Epithelial cell of esophagus (primary cell): ENCODE measurements around the gene SCGB3A1.

Source experiments
- DNase-seq: peaks from one replicate; pipeline ENCODE4 v3.0.0; 2010; ENCODE audit warnings: low read depth
- H3K4me3 ChIP-seq: 2 replicates; pipeline ENCODE4 v1.5.1; 2011; ENCODE audit warnings: mild to moderate bottlenecking, low read length, control low read depth
- CTCF ChIP-seq: IDR thresholded peaks from 2 replicates; pipeline ENCODE4 v1.5.1; 2011; ENCODE audit warnings: low read depth, mild to moderate bottlenecking, low read length, control low read depth, inconsistent platforms; ENCODE audit not compliant: insufficient read depth; ENCODE audit errors: missing control alignments

The SCGB3A1 gene

DNA sequence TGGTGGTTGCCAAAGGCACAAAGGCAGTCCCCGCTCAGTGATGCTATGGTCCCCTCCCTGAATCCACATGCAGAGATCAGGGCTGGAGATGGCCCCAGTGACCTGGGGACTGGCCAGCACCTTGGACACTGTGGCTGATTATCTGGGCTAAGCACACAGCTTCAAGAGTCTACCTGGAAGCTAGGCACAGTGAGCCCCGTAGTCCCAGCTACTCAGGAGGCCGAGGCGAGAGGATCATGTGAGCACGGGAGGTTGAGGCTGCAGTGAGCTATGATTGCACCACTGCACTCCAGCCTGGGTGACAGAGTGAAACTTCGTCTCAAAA lies 8.3 kb upstream of the SCGB3A1 start:
- no peak for DNase-seq
- no peak for TF ChIP-seq CTCF
- no peak overlapping the region for H3K4me3 ChIP-seq

- H3K4me3 ChIP-seq = no peak overlapping the region
- no peak for DNase-seq
- TF ChIP-seq CTCF = no peak
Observed at GRCh38 chr5:180598797-180599589, 7.7 kb upstream of the SCGB3A1 start.

DNA sequence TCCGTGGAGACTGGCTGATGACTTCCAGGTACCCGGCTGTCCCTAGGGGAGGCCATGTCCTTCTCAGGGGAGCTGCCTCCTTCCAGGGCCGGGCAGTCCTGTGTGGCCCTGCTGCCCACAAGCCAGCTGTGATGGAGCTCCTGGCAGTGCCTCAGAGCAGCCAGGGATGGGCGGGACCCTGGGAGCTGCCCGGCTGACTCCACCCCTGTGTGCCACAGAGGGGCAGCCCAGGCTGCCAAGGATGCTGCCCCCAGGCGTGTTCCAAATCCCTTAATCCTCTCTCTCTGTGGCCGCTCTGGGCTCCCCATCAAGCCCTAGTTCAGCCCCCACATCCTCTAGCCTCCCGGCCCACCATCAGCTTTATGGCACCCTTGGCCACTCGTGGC lies 7.0 kb upstream of the SCGB3A1 start:
- TF ChIP-seq CTCF = no peak
- no peak overlapping the region for H3K4me3 ChIP-seq
- DNase-seq = no peak

GRCh38 chr5:180596668-180597231 lies 5.5 kb upstream of the SCGB3A1 start:
- no peak overlapping the region for H3K4me3 ChIP-seq
- DNase-seq = no peak
- TF ChIP-seq CTCF = no peak

- peak; percentile 14 for DNase-seq
- no peak overlapping the region for H3K4me3 ChIP-seq
- no peak for TF ChIP-seq CTCF
Observed at GRCh38 chr5:180596115-180596667, 4.9 kb upstream of the SCGB3A1 start.

- TF ChIP-seq CTCF = no peak
- no peak for DNase-seq
- no peak overlapping the region for H3K4me3 ChIP-seq
Observed at GRCh38 chr5:180595381-180596114, 4.2 kb upstream of the SCGB3A1 start.
